ENCODE measurements around the gene RFX7.

Gene RFX7

GRCh38 chr15:56250626-56251025 is 6.9 kb upstream of the RFX7 start:
- TF ChIP-seq CTCF (conservative IDR thresholded peaks at IDR 0.05; ENCODE audit: low read depth), result no peak
- CTCF ChIA-PET, result no interaction called here
- POLR2A ChIA-PET (ENCODE audit: low non-redundant PET), result no interaction called here

DNA sequence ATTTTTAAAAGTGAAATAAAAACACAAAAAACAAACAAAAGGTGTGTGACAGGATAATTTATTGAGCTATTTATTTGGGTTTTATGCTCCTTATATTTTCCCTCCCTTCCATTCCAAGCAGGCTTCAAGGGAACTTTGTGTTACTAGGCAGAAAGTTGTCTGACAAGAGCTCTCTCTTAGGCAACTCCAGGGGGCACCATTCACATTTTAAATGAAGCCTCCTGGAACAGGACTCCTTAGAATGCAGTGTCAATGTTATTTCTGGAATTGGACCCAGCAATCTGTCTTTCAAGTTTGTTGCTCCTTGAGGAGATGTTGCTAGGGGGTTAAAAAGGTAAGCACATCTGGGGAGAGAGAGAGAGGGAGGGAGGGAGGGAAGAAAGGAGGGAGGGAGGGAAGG is 5.4 kb upstream of the RFX7 start:
- H3K27ac ChIP-seq, result no peak overlapping the region
- TF ChIP-seq CTCF (conservative IDR thresholded peaks at IDR 0.05; ENCODE audit: low read depth), result no peak
- ChIA-PET POLR2A (ENCODE audit: low non-redundant PET) (no interaction called here), CTCF (interaction anchor here (0.7 to 2.2 kb wide), 4 partner anchors 178 to 368 kb away, joined by 3 to 11 read pairs (median 4); no protein-coding TSS in a partner anchor)
- DNase-seq (ENCODE audit: low spot score), result peak; percentile 21

More at GRCh38 chr15:56250626-56251025, 6.9 kb upstream of the RFX7 start:
- DNase-seq (ENCODE audit: low spot score), result no peak
- no peak overlapping the region for H3K27ac ChIP-seq

DNA sequence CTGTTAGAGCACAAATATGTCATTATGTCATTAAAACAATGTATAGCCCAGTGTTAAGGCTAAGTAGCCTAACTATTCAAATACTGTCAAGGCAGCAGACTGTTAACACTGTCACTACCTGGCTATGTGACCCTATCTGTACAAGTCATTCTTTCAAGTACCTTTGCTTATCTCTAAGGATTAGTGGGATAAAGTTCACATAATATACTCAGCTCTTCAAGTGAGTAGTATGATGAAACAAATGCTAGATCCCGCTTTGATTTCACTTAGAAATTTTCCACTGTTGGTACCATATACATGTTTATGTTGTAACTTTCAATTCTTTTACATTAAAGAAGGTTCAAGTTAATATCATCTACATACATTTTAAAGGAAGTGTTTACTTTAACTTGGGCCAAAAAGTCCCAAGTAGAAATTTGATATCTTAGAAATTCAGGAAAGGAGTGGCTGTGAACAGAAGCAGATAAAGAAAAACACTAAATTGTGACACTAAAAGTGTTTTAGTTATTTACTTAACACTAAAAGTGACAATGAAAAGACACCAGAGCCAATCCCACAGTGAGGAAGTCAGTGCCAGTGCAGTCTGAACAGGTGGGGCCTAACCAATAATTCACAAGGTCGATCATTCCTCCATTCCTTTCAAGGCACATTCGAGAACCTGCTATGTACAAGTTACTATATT is 4.8 kb upstream of the RFX7 start:
- CTCF ChIA-PET, result interaction anchor here (0.7 to 2.2 kb wide), 4 partner anchors 178 to 367 kb away, joined by 3 to 11 read pairs (median 4); no protein-coding TSS in a partner anchor
- POLR2A ChIA-PET (ENCODE audit: low non-redundant PET), result no interaction called here
- no peak for DNase-seq (ENCODE audit: low spot score)
- no peak overlapping the region for H3K27ac ChIP-seq
- no peak for TF ChIP-seq CTCF (conservative IDR thresholded peaks at IDR 0.05; ENCODE audit: low read depth)

- H3K27ac ChIP-seq, result no peak overlapping the region
- no peak for TF ChIP-seq CTCF (conservative IDR thresholded peaks at IDR 0.05; ENCODE audit: low read depth)
- DNase-seq (ENCODE audit: low spot score), result no peak
- POLR2A ChIA-PET (ENCODE audit: low non-redundant PET), result no interaction called here
- CTCF ChIA-PET, result interaction anchor here (0.6 to 2.2 kb wide), 5 partner anchors 28 to 182 kb away, joined by 3 to 11 read pairs (median 3); no protein-coding TSS in a partner anchor
Measured at GRCh38 chr15:56247266-56247665, 3.6 kb upstream of the RFX7 start.

- H3K27ac ChIP-seq, result peak overlapping the region; percentile 68
- DNase-seq (ENCODE audit: low spot score), result peak; percentile 87
- peak; percentile 100 for TF ChIP-seq CTCF (conservative IDR thresholded peaks at IDR 0.05; ENCODE audit: low read depth)
- POLR2A ChIA-PET (ENCODE audit: low non-redundant PET), result interaction anchor here (0.6 kb wide), 1 partner anchor 226 kb away, joined by 5 read pairs; no protein-coding TSS in a partner anchor
- CTCF ChIA-PET, result interaction anchor here (0.5 to 1.6 kb wide), 14 partner anchors 9 to 860 kb away, joined by 3 to 13 read pairs (median 4); partner anchors contain the start of gene MNS1
Measured at GRCh38 chr15:56245871-56246814, 2.5 kb upstream of the RFX7 start.
